ENCODE measurements around the gene EFS. TPM values are rescaled to one million over a fixed set of nuclear protein-coding genes. Genes with fewer than 3 reads are reported as not detected.

The EFS gene
- total RNA-seq, 4 donors from 2014 or later = 10.6 to 22.6 (median 14.6) TPM

DNA sequence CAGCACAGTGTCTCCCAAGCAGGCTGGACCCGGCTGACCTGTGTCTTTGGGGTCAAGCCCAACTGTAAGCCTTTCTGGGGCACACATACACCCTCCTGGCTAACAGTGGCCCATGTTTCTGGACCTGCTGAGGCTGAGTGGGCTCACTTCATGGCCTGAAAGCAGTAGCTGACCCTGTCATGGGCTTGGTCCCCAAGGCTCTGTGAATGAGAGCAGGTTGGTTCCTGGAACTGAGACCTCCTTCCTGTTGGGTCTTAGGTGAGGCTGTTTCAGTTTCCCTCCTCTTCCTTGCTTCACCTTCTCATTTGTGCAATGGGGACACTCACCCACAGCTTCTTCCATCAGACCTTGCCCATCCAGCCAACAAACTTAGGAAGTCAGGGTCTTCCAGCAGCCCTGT, 6.9 kb upstream of the EFS start:
- Histone ChIP-seq H3K4me1 (peaks cover 0 to 6% (median 0%) of the 10 kb centered on the region in 3 donors), H3K36me3 (no peaks in the 10 kb centered on the region), H3K4me3 (no peak overlapping the region), H3K9me3 (no peaks in the 10 kb centered on the region), H3K27ac (no peak overlapping the region), H3K27me3 (no peaks in the 10 kb centered on the region)
- TF ChIP-seq EP300 (IDR thresholded peaks at IDR 0.05) = no peak
- ATAC-seq = no peak
- no CpG with 5 or more reads among the region's 1 CpG for WGBS, 2 donors (ENCODE audit: low coverage in 1 of 2)

DNA sequence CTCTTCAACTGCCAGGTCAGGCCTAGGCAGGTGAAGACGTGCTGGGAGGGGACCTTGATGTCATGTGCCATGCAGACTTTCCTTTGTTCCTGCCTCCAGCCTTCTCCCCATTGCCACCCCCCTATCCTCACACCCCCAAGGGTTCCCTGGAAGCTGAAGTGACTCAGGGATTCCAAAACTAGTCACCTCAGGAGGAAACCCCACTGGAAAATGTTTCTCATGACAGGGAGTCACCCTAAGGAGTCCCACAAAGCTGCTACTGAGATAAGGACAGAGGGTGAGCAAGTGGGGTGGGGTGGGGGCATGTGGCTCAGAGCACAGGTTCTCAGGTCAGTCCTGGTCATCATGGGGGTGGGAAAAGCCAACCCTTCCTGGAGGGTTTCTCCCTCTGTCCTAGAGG, 5.2 kb upstream of the EFS start:
- Histone ChIP-seq H3K27ac (no peak overlapping the region), H3K4me3 (no peak overlapping the region), H3K4me1 (peaks cover 0 to 22% (median 5%) of the 10 kb centered on the region in 3 donors), H3K9me3 (no peaks in the 10 kb centered on the region), H3K27me3 (peaks cover 1% of the 10 kb centered on the region), H3K36me3 (no peaks in the 10 kb centered on the region)
- 60% methylated on average over 1 of the region's 1 CpG; no CpG with 5 or more reads in 1 of the 2 donors for WGBS, 2 donors (ENCODE audit: low coverage in 1 of 2)
- TF ChIP-seq, protein P1, sequence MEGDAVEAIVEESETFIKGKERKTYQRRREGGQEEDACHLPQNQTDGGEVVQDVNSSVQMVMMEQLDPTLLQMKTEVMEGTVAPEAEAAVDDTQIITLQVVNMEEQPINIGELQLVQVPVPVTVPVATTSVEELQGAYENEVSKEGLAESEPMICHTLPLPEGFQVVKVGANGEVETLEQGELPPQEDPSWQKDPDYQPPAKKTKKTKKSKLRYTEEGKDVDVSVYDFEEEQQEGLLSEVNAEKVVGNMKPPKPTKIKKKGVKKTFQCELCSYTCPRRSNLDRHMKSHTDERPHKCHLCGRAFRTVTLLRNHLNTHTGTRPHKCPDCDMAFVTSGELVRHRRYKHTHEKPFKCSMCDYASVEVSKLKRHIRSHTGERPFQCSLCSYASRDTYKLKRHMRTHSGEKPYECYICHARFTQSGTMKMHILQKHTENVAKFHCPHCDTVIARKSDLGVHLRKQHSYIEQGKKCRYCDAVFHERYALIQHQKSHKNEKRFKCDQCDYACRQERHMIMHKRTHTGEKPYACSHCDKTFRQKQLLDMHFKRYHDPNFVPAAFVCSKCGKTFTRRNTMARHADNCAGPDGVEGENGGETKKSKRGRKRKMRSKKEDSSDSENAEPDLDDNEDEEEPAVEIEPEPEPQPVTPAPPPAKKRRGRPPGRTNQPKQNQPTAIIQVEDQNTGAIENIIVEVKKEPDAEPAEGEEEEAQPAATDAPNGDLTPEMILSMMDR (IDR thresholded peaks at IDR 0.05) = no peak
- TF ChIP-seq POLR2A (IDR thresholded peaks at IDR 0.05) (no peak), EP300 (IDR thresholded peaks at IDR 0.05) (no peak), POLR2AphosphoS5 (IDR thresholded peaks at IDR 0.05) (no peak)
- no peak for ATAC-seq

DNA sequence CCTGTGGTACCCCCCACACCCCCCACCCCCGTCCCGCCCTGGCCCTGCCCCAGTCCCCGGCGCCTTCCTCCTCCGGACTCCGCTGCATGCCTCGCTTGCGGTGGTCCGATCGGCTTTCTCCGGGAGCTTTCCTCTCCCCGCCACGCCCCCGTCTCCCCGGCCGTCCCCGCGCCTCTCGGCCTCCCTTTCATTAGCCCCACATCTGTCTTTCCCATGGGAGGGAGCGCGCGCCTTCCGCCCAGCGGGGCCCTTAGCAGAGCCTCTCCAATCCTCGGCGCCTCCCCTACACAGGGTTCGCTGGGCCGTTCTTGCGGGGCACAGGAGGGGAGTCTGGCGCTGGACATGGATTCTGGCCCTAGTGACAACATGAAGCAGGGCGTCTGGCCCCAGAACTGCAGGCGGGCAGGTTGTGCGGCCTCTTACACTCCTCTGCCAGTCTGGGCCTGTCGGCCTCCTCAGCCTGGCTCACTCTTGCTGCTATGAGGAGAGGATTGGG, 1.5 kb upstream of the EFS start:
- WGBS, 2 donors (ENCODE audit: low coverage in 1 of 2) = no CpG with 5 or more reads among the region's 34 CpGs
- ATAC-seq = peak; percentile 65
- Histone ChIP-seq H3K4me1 (peaks cover 0 to 58% (median 16%) of the 10 kb centered on the region in 3 donors), H3K27me3 (peaks cover 5% of the 10 kb centered on the region), H3K9me3 (no peaks in the 10 kb centered on the region), H3K27ac (peak overlapping the region; percentile 93 to 97 (median 94)), H3K4me3 (peak overlapping the region; percentile 51 to 70), H3K36me3 (no peaks in the 10 kb centered on the region)
- TF ChIP-seq, protein P1 (IDR thresholded peaks at IDR 0.05) = no peak
- TF ChIP-seq EP300 (IDR thresholded peaks at IDR 0.05) (no peak), POLR2AphosphoS5 (IDR thresholded peaks at IDR 0.05) (no peak), POLR2A (IDR thresholded peaks at IDR 0.05) (no peak)

DNA sequence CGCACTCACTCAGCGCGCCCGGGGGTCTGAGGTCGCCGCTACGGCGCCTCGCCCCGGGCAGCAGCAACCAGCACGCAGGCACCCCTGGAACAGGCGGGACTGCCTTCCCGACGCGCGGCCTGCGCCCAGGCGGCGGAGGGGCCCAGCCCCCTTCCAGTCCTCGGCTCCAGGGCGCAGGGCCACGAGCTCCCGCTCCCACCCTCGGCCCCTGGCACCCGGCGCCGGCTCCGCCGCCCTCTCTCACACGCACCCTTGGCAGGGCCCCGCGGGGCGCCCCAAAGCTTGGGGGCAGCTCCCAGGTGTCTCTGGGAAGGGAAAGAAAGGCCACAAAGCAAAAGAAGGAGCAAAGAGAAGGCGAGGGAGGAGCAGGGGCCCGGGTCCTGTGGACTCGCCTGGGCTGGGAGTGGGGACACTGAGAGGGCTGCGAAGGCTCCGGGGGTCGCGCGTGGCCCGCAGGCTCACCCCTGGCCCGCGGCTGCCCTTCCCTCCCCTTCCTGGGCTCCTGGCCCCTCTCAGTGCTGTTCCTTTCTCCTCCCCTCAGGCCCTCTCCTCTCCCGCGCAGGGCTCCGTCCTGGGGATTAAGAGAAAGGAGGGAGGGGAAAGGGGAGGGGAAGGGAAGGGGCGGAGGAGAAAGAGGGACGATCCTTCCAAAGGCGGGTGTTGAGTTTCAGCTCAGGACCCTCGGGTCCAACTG, 907 bp upstream of the EFS start:
- peaks cover 5% of the 10 kb centered on the region for H3K27me3 ChIP-seq
- H3K4me3 ChIP-seq = peak overlapping the region; percentile 51 to 70
- H3K36me3 ChIP-seq = no peaks in the 10 kb centered on the region
- H3K9me3 ChIP-seq = no peaks in the 10 kb centered on the region
- peak overlapping the region; percentile 93 to 97 (median 94) for H3K27ac ChIP-seq
- H3K4me1 ChIP-seq = peaks cover 0 to 64% (median 16%) of the 10 kb centered on the region in 3 donors
- ATAC-seq = peak; percentile 78
- peak; percentile 62 to 65 for TF ChIP-seq POLR2A (IDR thresholded peaks at IDR 0.05)
- peak; percentile 81 for TF ChIP-seq POLR2AphosphoS5 (IDR thresholded peaks at IDR 0.05)
- TF ChIP-seq EP300 (IDR thresholded peaks at IDR 0.05) = no peak
- 0% methylated on average over 8 of the region's 51 CpGs; no CpG with 5 or more reads in 1 of the 2 donors for WGBS, 2 donors (ENCODE audit: low coverage in 1 of 2)

DNA sequence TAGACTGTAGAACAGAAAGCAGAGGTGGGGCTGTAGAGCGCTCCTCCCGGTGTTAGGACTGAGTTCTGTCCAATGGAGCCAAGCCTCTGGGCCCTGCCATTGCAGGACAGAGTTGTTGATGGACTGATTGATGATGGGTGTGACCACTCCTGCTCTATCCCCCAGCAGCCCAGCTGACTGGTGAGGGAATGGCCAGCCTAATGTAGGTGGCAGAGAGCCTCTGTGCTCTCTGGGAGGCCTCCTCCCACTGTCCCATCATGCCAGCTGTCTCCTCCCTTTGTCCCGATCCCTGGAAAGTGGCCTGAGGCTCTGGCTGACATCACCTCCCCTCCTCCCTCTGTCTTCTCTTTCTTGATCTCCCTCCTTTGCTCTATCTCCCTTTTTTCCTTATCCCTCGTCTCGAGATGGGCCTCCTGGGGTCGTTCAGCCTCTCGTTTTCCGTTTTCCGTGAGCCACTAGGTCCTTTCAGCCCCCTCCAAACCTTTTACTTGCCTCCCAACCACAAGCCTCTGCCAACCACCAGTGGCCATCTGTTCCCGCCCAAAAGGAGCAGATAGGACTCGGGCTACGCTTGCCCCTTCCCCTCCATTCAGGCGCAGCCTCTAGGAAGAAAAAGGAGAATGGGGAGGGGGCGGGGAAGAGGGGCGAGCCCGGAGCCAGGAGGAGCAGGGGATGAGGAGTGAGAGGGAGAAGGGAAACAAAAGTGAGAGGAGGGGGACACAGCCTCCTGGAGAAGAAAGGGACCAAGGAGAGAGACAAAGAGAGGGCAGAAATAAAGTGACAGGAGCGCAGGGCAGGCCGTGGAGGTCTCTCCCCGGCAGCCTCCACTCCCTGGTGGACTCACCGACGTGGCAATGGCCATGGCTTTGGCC, 572 bp downstream of the EFS start:
- Histone ChIP-seq H3K9me3 (no peaks in the 10 kb centered on the region), H3K4me3 (peak overlapping the region; percentile 51 to 70), H3K27ac (peak overlapping the region; percentile 93 to 97 (median 94)), H3K36me3 (peaks cover 0 to 11% of the 10 kb centered on the region in 2 donors), H3K4me1 (peaks cover 0 to 79% (median 16%) of the 10 kb centered on the region in 3 donors), H3K27me3 (peaks cover 5% of the 10 kb centered on the region)
- TF ChIP-seq POLR2A (IDR thresholded peaks at IDR 0.05) (peak; percentile 16), EP300 (IDR thresholded peaks at IDR 0.05) (no peak)
- 4 to 26% methylated on average over 3 to 12 of the region's 21 CpGs for WGBS, 2 donors (ENCODE audit: low coverage in 1 of 2)
- peak; percentile 12 for ATAC-seq

DNA sequence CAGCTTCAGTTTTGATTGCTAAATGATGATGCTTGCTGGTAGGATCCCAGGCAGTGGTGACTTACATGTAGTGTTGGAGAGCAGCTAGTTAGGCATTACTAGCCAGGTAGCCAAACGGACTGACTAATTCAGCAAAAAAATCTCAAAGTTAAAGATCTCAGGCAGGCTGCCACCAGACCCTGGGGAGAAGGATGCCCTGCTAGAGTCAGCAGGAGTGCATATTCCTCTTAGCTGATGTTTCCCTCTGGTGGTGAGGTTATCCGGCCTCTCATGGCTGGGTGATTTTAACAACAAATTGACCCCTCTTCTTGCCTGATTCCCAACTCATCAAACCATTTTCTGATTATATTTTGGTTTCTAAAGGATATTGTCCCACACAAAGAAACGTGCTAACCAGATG, 2.8 kb downstream of the EFS start:
- Histone ChIP-seq H3K4me3 (no peak overlapping the region), H3K9me3 (no peaks in the 10 kb centered on the region), H3K4me1 (peaks cover 0 to 88% (median 16%) of the 10 kb centered on the region in 3 donors), H3K36me3 (peaks cover 0 to 31% of the 10 kb centered on the region in 2 donors), H3K27ac (peak overlapping the region in 3 of 4 donors; percentile 49 to 63 (median 60)), H3K27me3 (peaks cover 5% of the 10 kb centered on the region)
- TF ChIP-seq POLR2A (IDR thresholded peaks at IDR 0.05) = no peak
- TF ChIP-seq, protein P1 (IDR thresholded peaks at IDR 0.05) = peak in 1 of 4 experiments; percentile 20
- TF ChIP-seq EP300 (IDR thresholded peaks at IDR 0.05) = no peak
- TF ChIP-seq POLR2AphosphoS5 (IDR thresholded peaks at IDR 0.05) = no peak
- no peak for ATAC-seq
- WGBS, 2 donors (ENCODE audit: low coverage in 1 of 2) = 23 to 49% methylated on average over 2 to 3 of the region's 3 CpGs

All from gastroesophageal sphincter (tissue), 4 donors.